Measurements from ENCODE around the gene SHB.

SHB gene

GRCh38 chr9:37965676-37966345 lies 103.2 kb downstream of the SHB start:
- peak; percentile 36 for DNase-seq

- DNase-seq, result no peak
Measured at GRCh38 chr9:37965116-37965515, 103.9 kb downstream of the SHB start.

- no peak for DNase-seq
Measured at GRCh38 chr9:37964740-37965081, 104.3 kb downstream of the SHB start.

- peak; percentile 49 for DNase-seq
Measured at GRCh38 chr9:37963936-37964739, 104.9 kb downstream of the SHB start.

- peak; percentile 76 for DNase-seq
Measured at GRCh38 chr9:37961351-37961750, 107.7 kb downstream of the SHB start.

- no peak for DNase-seq
Measured at GRCh38 chr9:37960631-37961030, 108.4 kb downstream of the SHB start.

GRCh38 chr9:37959976-37960375 lies 109.1 kb downstream of the SHB start:
- no peak for DNase-seq

GRCh38 chr9:37958154-37958553 lies 110.9 kb downstream of the SHB start:
- no peak for DNase-seq

- no peak for DNase-seq
Measured at GRCh38 chr9:37957664-37957953, 111.4 kb downstream of the SHB start.

- peak; percentile 54 for DNase-seq
Measured at GRCh38 chr9:37956904-37957663, 111.9 kb downstream of the SHB start.

GRCh38 chr9:37956423-37956820 lies 112.6 kb downstream of the SHB start:
- DNase-seq, result no peak

- DNase-seq, result no peak
Measured at GRCh38 chr9:37955781-37956422, 113.1 kb downstream of the SHB start.

- no peak for DNase-seq
Measured at GRCh38 chr9:37954581-37954981, 114.4 kb downstream of the SHB start.

GRCh38 chr9:37953775-37954437 lies 115.1 kb downstream of the SHB start:
- no peak for DNase-seq

- no peak for DNase-seq
Measured at GRCh38 chr9:37953206-37953774, 115.7 kb downstream of the SHB start.

- DNase-seq, result no peak
Measured at GRCh38 chr9:37952731-37953130, 116.3 kb downstream of the SHB start.

GRCh38 chr9:37951671-37952449 lies 117.2 kb downstream of the SHB start:
- DNase-seq, result no peak

GRCh38 chr9:37950561-37950960 lies 118.5 kb downstream of the SHB start:
- DNase-seq, result no peak

GRCh38 chr9:37949576-37949975 lies 119.5 kb downstream of the SHB start:
- no peak for DNase-seq

GRCh38 chr9:37948417-37948980 lies 120.5 kb downstream of the SHB start:
- no peak for DNase-seq

GRCh38 chr9:37947977-37948376 lies 121.0 kb downstream of the SHB start:
- DNase-seq, result no peak
